COR-L47 (cell line): Measurements from ENCODE around the gene SNX1.

Source experiments
- DNase-seq: peaks from one replicate; lab custom pipeline; 2025; lab: John Stamatoyannopoulos, UW

Gene SNX1

GRCh38 chr15:64146520-64146884 is 50.7 kb downstream of the SNX1 start:
- DNase-seq = no peak

GRCh38 chr15:64146885-64147681 is 51.3 kb downstream of the SNX1 start:
- no peak for DNase-seq

- DNase-seq = no peak
Observed at GRCh38 chr15:64148168-64148567, 52.4 kb downstream of the SNX1 start.

- no peak for DNase-seq
Observed at GRCh38 chr15:64148581-64148980, 52.8 kb downstream of the SNX1 start.

- no peak for DNase-seq
Observed at GRCh38 chr15:64149424-64149823, 53.6 kb downstream of the SNX1 start.

- no peak for DNase-seq
Observed at GRCh38 chr15:64149893-64150578, 54.3 kb downstream of the SNX1 start.

GRCh38 chr15:64151727-64152506 is 56.1 kb downstream of the SNX1 start, which contains the start of gene SNX22:
Gene SNX22, plus strand, starts transcription at chr15:64151731. Its CDS starts 45 bp downstream, at chr15:64151776.
- peak; percentile 35 for DNase-seq

- DNase-seq = peak; percentile 8
Observed at GRCh38 chr15:64152507-64153387, 57.0 kb downstream of the SNX1 start.

- DNase-seq = peak; percentile 83
Observed at GRCh38 chr15:64153480-64154367, 57.9 kb downstream of the SNX1 start.

GRCh38 chr15:64155802-64156651 is 60.2 kb downstream of the SNX1 start:
- no peak for DNase-seq

- no peak for DNase-seq
Observed at GRCh38 chr15:64156652-64157331, 61.0 kb downstream of the SNX1 start.

GRCh38 chr15:64157599-64158125 is 61.9 kb downstream of the SNX1 start:
- DNase-seq = no peak

- no peak for DNase-seq
Observed at GRCh38 chr15:64158363-64159134, 62.8 kb downstream of the SNX1 start.

GRCh38 chr15:64161688-64162477 is 66.1 kb downstream of the SNX1 start:
- no peak for DNase-seq

- DNase-seq = no peak
Observed at GRCh38 chr15:64162478-64162868, 66.7 kb downstream of the SNX1 start.

- DNase-seq = peak; percentile 97
Observed at GRCh38 chr15:64162869-64163658, 67.3 kb downstream of the SNX1 start, which contains the start of gene PPIB. Gene PPIB, minus strand, starts transcription at chr15:64163022. Its CDS starts 36 bp downstream, at chr15:64162986.
